GM23338 (cell line): Measurements from ENCODE around the gene TYW5.

Source experiments
- CTCF ChIP-seq, 2 experiments: fragments of 200-600 bp in 1 of 2; sonication (generic) in 1 of 2; conservative IDR thresholded peaks; 2 replicates each; pipeline versions ENCODE4 v1.5.1 to v1.6.1; 2016 to 2017; ENCODE audit warnings: antibody characterized with exemption in 2 of 2, low read depth in 2 of 2, mild to moderate bottlenecking in 2 of 2, moderate library complexity in 1 of 2
- STAT1 ChIP-seq: IDR thresholded peaks from one replicate; pipeline ENCODE4 v1.6.1; 2016; ENCODE audit warnings: antibody characterized with exemption; ENCODE audit not compliant: unreplicated experiment

GRCh38 chr2:199975273-199975895 is 20.1 kb upstream of the TYW5 start:
- TF ChIP-seq CTCF (conservative IDR thresholded peaks at IDR 0.05; ENCODE audit: low read depth in 2 of 2), result no peak
- no peak for TF ChIP-seq STAT1
